DND-41 (cell line): ENCODE measurements around the gene DIAPH2.

Experiments used
- ATAC-seq: fragments of 200-7000 bp; cut with Tn5 transposase; 3 replicates; pipeline ENCODE4 v1.9.1; 2021; ENCODE audit warnings: low read depth; ENCODE audit not compliant: insufficient read depth
- DNase-seq: peaks from one replicate; pipeline ENCODE4 v3.0.0-alpha.2; 2020
- H2AFZ ChIP-seq: 2 replicates; pipeline ENCODE4 v1.6.0; 2012; ENCODE audit warnings: low read depth, low read length
- H3K27ac ChIP-seq: 2 replicates; pipeline ENCODE4 v1.5.1; 2012; ENCODE audit warnings: low read length, inconsistent platforms
- H3K27me3 ChIP-seq: fragments of 200-600 bp; sonication (generic); 2 replicates; pipeline ENCODE4 v1.6.0; 2012; ENCODE audit warnings: low read length, mild to moderate bottlenecking, inconsistent platforms; ENCODE audit not compliant: insufficient read depth, poor library complexity
- H3K36me3 ChIP-seq: 2 replicates; pipeline ENCODE4 v1.5.1; 2012; ENCODE audit warnings: low read length, inconsistent platforms; ENCODE audit not compliant: insufficient read depth
- H3K4me1 ChIP-seq: 2 replicates; pipeline ENCODE4 v1.5.1; 2012; ENCODE audit warnings: mild to moderate bottlenecking, low read length; ENCODE audit not compliant: insufficient read depth
- H3K4me2 ChIP-seq: 2 replicates; pipeline ENCODE4 v1.6.0; 2012; ENCODE audit warnings: mild to moderate bottlenecking, moderate library complexity, low read length, inconsistent platforms; ENCODE audit not compliant: insufficient read depth
- H3K4me3 ChIP-seq, 2 experiments: fragments of 200-600 bp in 1 of 2; shearing (Covaris generic) in 1 of 2; 2 replicates each; pipeline ENCODE4 v1.5.1; 2012 to 2016; ENCODE audit warnings: inconsistent platforms in 2 of 2, low read length in 2 of 2, mild to moderate bottlenecking in 2 of 2, low read depth in 1 of 2, moderate library complexity in 1 of 2
- H3K79me2 ChIP-seq: 2 replicates; pipeline ENCODE4 v1.6.0; 2012; ENCODE audit warnings: low read length, inconsistent platforms; ENCODE audit not compliant: insufficient read depth
- H3K9ac ChIP-seq: 2 replicates; pipeline ENCODE4 v1.6.0; 2012; ENCODE audit warnings: low read depth, mild to moderate bottlenecking, inconsistent platforms, low read length, moderate library complexity
- H3K9me3 ChIP-seq: 2 replicates; pipeline ENCODE4 v1.5.1; 2012; ENCODE audit warnings: low read length, moderate library complexity, mild to moderate bottlenecking, inconsistent platforms; ENCODE audit not compliant: insufficient read depth, severe bottlenecking
- H4K20me1 ChIP-seq: 2 replicates; pipeline ENCODE4 v1.6.0; 2012; ENCODE audit warnings: low read length; ENCODE audit not compliant: insufficient read depth
- EZH2 ChIP-seq: IDR thresholded peaks from 3 replicates; pipeline ENCODE4 v1.6.1; 2012; ENCODE audit warnings: borderline replicate concordance, low read depth, mild to moderate bottlenecking, moderate library complexity, low read length, inconsistent platforms; ENCODE audit not compliant: severe bottlenecking
- TF ChIP-seq, protein P1 (sequence below): IDR thresholded peaks from 2 replicates; pipeline ENCODE4 v1.5.1; 2012; ENCODE audit warnings: borderline replicate concordance, low read length, moderate library complexity, mild to moderate bottlenecking; ENCODE audit not compliant: poor library complexity, severe bottlenecking; ENCODE audit errors: extremely low read depth

The DIAPH2 gene

DNA sequence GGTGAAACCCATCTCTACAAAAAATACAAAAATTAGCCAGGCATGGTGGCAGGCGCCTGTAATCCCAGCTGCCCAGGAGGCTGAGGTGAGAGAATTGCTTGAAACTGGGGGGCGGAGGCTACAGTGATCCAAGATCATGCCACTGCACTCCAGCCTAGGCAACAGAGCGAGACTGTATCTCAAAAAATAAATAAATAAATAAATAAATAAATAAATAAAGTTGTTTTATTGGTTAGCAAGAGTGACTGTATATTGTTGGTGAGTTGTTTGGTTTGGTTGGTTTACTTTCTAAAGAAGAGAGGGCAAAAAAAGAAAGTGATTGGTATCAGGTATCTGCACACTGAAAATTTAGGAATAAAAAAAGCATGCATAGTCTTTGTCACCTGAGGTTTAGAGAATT lies 700.0 kb downstream of the DIAPH2 start:
- no peaks in the 10 kb centered on the region for H3K79me2 ChIP-seq
- H3K36me3 ChIP-seq: no peaks in the 10 kb centered on the region
- H3K27ac ChIP-seq: no peak overlapping the region
- H2AFZ ChIP-seq: no peak overlapping the region
- ATAC-seq: no peak
- H3K4me1 ChIP-seq: no peaks in the 10 kb centered on the region
- H3K9ac ChIP-seq: no peak overlapping the region
- H3K4me2 ChIP-seq: no peak overlapping the region
- no peak overlapping the region for H3K4me3 ChIP-seq
- no peaks in the 10 kb centered on the region for H4K20me1 ChIP-seq
- no peak for TF ChIP-seq EZH2
- TF ChIP-seq, protein P1, sequence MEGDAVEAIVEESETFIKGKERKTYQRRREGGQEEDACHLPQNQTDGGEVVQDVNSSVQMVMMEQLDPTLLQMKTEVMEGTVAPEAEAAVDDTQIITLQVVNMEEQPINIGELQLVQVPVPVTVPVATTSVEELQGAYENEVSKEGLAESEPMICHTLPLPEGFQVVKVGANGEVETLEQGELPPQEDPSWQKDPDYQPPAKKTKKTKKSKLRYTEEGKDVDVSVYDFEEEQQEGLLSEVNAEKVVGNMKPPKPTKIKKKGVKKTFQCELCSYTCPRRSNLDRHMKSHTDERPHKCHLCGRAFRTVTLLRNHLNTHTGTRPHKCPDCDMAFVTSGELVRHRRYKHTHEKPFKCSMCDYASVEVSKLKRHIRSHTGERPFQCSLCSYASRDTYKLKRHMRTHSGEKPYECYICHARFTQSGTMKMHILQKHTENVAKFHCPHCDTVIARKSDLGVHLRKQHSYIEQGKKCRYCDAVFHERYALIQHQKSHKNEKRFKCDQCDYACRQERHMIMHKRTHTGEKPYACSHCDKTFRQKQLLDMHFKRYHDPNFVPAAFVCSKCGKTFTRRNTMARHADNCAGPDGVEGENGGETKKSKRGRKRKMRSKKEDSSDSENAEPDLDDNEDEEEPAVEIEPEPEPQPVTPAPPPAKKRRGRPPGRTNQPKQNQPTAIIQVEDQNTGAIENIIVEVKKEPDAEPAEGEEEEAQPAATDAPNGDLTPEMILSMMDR: no peak
- DNase-seq: no peak
- no peaks in the 10 kb centered on the region for H3K9me3 ChIP-seq
- no peaks in the 10 kb centered on the region for H3K27me3 ChIP-seq

DNA sequence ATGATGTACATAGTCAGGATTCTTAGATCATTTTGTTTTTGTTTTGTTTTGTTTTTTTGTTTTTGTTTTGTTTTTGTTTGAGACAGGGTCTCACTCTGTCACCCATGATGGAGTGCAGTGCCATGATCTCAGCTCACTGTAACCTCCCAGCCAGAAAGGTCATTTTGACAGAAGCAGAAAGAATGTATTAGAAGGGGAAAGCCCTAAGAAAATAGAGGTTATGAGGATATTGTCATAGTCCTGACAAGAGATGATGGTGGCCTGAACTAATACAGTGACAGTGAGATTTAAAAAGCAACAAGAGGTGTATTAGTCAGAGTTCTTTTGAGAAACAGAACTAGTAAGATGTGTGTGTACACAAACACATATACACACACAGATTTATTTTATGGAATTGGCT lies 702.4 kb downstream of the DIAPH2 start:
- no peak for TF ChIP-seq EZH2
- TF ChIP-seq, protein P1: no peak

DNA sequence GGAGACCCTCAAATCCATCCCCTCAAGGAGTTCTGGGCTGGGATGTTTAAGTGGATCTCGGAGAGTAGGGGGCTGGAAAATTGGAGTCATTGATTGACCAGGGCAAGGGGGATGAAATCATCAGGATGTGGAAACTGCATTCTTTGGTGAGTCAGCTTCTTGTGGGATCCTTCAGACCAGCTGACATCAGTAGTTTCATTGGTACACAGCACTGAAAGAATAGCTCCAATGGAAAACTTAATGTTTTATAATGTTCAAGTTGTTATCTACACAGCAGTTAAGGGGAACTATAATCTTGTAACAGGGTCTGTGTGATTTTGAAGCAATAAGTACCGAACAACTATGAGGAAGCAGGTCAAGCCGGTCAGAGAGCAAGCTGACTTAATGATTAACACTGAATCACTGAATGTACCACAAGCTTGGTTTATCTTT lies 705.1 kb downstream of the DIAPH2 start:
- no peak for TF ChIP-seq EZH2
- TF ChIP-seq, protein P1: no peak
- DNase-seq (no peak), ATAC-seq (no peak)
- Histone ChIP-seq H3K9ac (no peak overlapping the region), H2AFZ (no peak overlapping the region), H3K27ac (no peak overlapping the region), H3K4me3 (no peak overlapping the region), H3K4me1 (no peaks in the 10 kb centered on the region), H3K36me3 (no peaks in the 10 kb centered on the region), H3K4me2 (no peak overlapping the region), H3K27me3 (no peaks in the 10 kb centered on the region), H3K79me2 (no peaks in the 10 kb centered on the region), H3K9me3 (no peaks in the 10 kb centered on the region), H4K20me1 (no peaks in the 10 kb centered on the region)

More for the DNA sequence above, 702.4 kb downstream of the DIAPH2 start:
- H3K36me3 ChIP-seq: no peaks in the 10 kb centered on the region
- no peak overlapping the region for H2AFZ ChIP-seq
- H3K27me3 ChIP-seq: no peaks in the 10 kb centered on the region
- no peaks in the 10 kb centered on the region for H4K20me1 ChIP-seq
- no peak overlapping the region for H3K9ac ChIP-seq
- no peak overlapping the region for H3K4me2 ChIP-seq
- H3K4me3 ChIP-seq: no peak overlapping the region
- no peaks in the 10 kb centered on the region for H3K79me2 ChIP-seq
- ATAC-seq: no peak
- H3K4me1 ChIP-seq: no peaks in the 10 kb centered on the region
- H3K27ac ChIP-seq: no peak overlapping the region
- no peak for DNase-seq
- no peaks in the 10 kb centered on the region for H3K9me3 ChIP-seq

DNA sequence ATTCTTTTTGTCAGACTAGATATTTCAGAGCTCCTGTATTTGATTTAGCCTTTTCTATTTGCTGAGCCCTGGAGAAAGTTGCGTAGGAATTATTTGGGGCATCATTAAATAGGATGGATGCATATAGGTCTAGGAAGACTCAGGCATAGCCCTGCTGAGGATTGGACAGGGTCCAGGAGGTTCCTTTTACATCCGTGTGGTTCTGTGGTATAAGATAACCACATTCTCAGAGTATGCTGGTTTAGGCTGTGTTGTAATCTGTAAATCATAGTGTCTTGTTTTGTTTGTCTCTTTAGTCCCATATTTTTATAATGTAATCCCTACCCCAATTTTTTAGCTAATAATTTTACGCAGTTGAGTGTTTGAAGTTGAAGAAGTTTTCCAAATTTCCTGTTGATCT lies 712.7 kb downstream of the DIAPH2 start:
- no peak for DNase-seq
- Histone ChIP-seq H3K4me1 (no peaks in the 10 kb centered on the region), H3K4me2 (no peak overlapping the region)

More for the DNA sequence above, 712.7 kb downstream of the DIAPH2 start:
- H2AFZ ChIP-seq: no peak overlapping the region
- H3K79me2 ChIP-seq: no peaks in the 10 kb centered on the region
- H4K20me1 ChIP-seq: no peaks in the 10 kb centered on the region
- H3K9me3 ChIP-seq: no peaks in the 10 kb centered on the region
- H3K27me3 ChIP-seq: no peaks in the 10 kb centered on the region
- H3K36me3 ChIP-seq: no peaks in the 10 kb centered on the region
- TF ChIP-seq, protein P1: no peak
- TF ChIP-seq EZH2: no peak
- no peak overlapping the region for H3K9ac ChIP-seq
- no peak overlapping the region for H3K4me3 ChIP-seq
- ATAC-seq: peak; percentile 50; the same call in 2 of the 3 replicates
- no peak overlapping the region for H3K27ac ChIP-seq
